GM13977 (cell line): ENCODE measurements around the gene NKX2-4.

ENCODE experiments used
- DNase-seq: peaks from one replicate; pipeline ENCODE4 v3.0.0; 2012; ENCODE audit warnings: low spot score
- in situ Hi-C: fragments of 300-500 bp; cut with MboI; formaldehyde crosslinking; loops from one replicate; pipeline ENCODE4 v1.12.0; 2022; ENCODE audit warnings: low sequenced_read_pairs, low pct_unique_long_range_greater_than_20kb, mixed read lengths, inconsistent platforms; ENCODE audit not compliant: unreplicated experiment
- TF ChIP-seq, protein P1 (sequence below): IDR thresholded peaks from 2 replicates; pipeline ENCODE4 v1.5.1; 2012; ENCODE audit warnings: mild to moderate bottlenecking, control low read depth; ENCODE audit not compliant: insufficient read depth; ENCODE audit errors: extremely low read depth, missing control alignments

Gene NKX2-4

DNA sequence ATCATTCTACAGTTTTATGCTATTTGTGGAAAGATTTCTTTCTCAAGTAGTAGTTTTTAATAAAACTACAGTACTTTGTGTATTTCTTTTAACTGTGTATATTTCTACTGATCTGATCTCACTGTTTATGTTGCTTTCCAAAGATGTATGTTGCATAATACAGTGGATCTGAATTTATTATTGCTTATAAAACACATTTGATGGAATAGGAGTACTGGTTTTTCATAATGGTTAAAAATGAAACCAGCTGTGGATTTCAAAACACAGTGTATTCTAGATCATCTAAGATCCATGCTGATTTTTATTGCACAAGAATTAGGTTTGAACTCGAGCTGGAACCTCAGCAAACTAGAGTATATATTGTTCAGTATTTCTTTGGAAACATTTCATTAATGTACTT is 8.0 kb downstream of the NKX2-4 start:
- TF ChIP-seq, protein P1, sequence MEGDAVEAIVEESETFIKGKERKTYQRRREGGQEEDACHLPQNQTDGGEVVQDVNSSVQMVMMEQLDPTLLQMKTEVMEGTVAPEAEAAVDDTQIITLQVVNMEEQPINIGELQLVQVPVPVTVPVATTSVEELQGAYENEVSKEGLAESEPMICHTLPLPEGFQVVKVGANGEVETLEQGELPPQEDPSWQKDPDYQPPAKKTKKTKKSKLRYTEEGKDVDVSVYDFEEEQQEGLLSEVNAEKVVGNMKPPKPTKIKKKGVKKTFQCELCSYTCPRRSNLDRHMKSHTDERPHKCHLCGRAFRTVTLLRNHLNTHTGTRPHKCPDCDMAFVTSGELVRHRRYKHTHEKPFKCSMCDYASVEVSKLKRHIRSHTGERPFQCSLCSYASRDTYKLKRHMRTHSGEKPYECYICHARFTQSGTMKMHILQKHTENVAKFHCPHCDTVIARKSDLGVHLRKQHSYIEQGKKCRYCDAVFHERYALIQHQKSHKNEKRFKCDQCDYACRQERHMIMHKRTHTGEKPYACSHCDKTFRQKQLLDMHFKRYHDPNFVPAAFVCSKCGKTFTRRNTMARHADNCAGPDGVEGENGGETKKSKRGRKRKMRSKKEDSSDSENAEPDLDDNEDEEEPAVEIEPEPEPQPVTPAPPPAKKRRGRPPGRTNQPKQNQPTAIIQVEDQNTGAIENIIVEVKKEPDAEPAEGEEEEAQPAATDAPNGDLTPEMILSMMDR: no peak
- no peak for DNase-seq
- in situ Hi-C loops: loop anchor here (25.0 kb wide), 1 partner anchor 277 kb away; the partner anchor contains the start of gene LINC00237

DNA sequence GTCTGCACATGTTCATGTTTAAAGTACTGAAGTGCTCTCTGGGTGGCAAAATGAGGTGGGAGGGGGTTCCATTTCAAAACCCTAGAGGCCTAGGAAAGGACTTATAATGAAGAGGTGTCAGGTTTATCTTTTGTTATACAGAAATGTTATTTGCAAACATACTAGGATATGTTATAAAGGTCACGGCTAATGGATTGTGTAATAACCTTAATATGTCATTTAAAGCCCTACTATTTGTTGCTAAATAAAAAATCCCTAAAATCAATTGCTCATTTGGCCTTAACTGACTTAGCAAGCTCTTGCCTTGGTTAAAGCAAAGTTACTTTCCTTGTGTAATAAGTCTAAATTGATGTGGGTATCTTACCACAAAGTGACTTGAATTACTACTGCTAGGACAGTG is 8.8 kb downstream of the NKX2-4 start:
- TF ChIP-seq, protein P1: no peak
- in situ Hi-C loops: loop anchor here (25.0 kb wide), 1 partner anchor 276 kb away; the partner anchor contains the start of gene LINC00237
- DNase-seq: no peak

DNA sequence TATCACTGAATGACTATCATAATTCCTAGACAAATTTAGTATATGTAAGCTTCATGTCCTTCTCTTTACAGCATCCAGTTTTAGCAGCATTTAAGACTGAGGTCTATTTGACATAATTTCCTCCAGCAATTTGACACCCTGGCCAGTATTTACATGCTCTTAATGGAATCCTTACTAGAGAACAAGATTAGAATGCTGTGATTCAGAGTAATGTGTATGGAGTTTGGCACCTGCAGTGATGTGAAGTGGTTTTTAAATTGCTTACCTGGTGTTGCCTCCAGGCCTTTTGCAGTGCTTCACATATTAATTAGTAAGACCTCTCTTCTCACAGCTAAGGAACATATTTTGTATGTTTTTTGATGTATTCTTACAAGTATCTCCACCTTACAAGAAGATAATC is 9.8 kb downstream of the NKX2-4 start:
- TF ChIP-seq, protein P1: no peak
- no peak for DNase-seq
- in situ Hi-C loops: loop anchor here (25.0 kb wide), 1 partner anchor 275 kb away; the partner anchor contains the start of gene LINC00237

DNA sequence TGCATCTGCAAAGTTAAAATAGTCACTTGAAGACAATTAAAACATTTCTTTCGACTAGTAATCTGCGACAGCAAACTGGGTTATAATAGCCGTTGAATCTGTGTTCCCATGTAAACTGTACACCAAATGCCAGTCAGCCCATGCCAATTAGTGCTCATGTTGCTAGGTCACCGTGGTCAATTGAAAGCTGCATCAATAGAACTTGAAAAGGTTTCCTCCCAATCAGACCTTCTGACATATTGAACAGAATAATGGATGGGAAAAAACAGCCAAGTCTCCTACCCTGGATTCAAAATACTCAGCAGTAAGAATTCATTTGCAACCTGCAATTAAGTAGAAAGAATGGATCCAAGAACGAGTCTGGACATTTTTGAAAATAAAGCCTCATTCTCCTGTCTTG is 11.2 kb downstream of the NKX2-4 start:
- TF ChIP-seq, protein P1: no peak
- DNase-seq: no peak
- in situ Hi-C loops: loop anchor here (25.0 kb wide), 1 partner anchor 274 kb away; the partner anchor contains the start of gene LINC00237

DNA sequence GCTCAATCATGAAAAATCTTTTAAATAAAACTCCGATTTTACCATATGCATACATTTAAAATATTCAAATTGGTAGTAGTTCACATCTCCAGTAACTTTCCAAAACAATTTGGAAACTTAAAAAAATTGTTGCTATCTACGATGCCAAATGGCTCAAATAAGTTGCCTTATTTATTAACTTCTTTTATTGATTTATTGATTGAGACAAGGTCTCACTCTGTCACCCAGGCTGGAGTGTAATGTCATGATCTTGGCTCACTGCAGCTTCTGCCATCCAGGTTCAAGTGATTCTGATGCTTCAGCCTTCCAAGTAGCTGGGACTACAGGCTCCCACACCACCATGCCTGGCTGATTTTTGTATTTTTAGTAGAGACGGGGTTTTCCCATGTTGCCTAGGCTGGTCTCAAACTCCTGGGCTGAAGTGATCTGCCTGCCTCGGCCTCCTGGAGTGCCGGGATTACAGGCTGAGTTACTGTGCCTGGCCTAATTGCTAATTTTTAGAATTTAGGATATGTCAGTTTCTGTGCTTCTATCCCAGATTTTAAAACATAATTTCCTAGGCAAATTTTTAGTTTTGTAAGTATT is 12.9 kb downstream of the NKX2-4 start:
- TF ChIP-seq, protein P1: no peak
- no peak for DNase-seq
- in situ Hi-C loops: loop anchor here (25.0 kb wide), 1 partner anchor 272 kb away; the partner anchor contains the start of gene LINC00237

DNA sequence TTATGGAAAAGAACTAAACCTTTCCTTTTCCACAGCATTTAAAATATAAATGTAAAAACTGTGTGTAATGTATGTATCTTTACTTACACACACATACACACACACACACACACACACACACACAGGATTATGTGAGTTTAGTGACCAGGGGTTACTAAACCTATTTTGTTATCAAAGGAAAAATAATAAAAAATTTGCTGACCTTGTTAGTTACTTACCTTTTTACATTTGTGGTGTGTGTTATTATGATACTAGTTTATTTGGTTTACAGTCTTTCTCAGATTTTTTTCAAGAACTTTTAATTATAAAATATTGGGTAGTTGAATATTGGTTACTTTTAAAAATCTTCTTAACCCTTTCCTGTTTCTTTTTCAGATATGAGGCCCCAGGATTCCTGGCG is 15.7 kb downstream of the NKX2-4 start:
- TF ChIP-seq, protein P1: no peak
- no peak for DNase-seq
- in situ Hi-C loops: loop anchor here (25.0 kb wide), 1 partner anchor 269 kb away; the partner anchor contains the start of gene LINC00237
